SK-N-SH treated with all-trans-retinoic acid at 6 μM for 48 hours (cell line): ENCODE results near the gene LOX.

Experiments
- ARNTL ChIP-seq: fragments of 450-650 bp; formaldehyde crosslinking; IDR thresholded peaks from 2 replicates; pipeline ENCODE4 v1.5.0; 2020; ENCODE audit warnings: low read depth, mild to moderate bottlenecking, moderate library complexity, borderline replicate concordance
- BACH2 ChIP-seq: fragments of 250-450 bp; sonication (Bioruptor Pico); IDR thresholded peaks from 2 replicates; pipeline ENCODE4 v1.9.0; 2021; ENCODE audit warnings: mild to moderate bottlenecking, borderline replicate concordance
- CREB5 ChIP-seq: fragments of 250-450 bp; sonication (Bioruptor Pico); IDR thresholded peaks from 2 replicates; pipeline ENCODE4 v1.5.1; 2020; ENCODE audit warnings: low read depth, mild to moderate bottlenecking, moderate library complexity
- CSDC2 ChIP-seq: fragments of 250-450 bp; sonication (Bioruptor Pico); IDR thresholded peaks from 2 replicates; pipeline ENCODE4 v1.5.0; 2020; ENCODE audit warnings: mild to moderate bottlenecking, moderate library complexity
- ESRRG ChIP-seq: fragments of 250-450 bp; sonication (Bioruptor Pico); IDR thresholded peaks from 2 replicates; pipeline ENCODE4 v1.6.1; 2021; ENCODE audit warnings: mild to moderate bottlenecking
- GLIS3 ChIP-seq: fragments of 250-450 bp; sonication (Bioruptor Pico); IDR thresholded peaks from 2 replicates; pipeline ENCODE4 v1.5.0; 2020; ENCODE audit warnings: mild to moderate bottlenecking, moderate library complexity
- ISL1 ChIP-seq: fragments of 250-450 bp; sonication (Bioruptor Pico); IDR thresholded peaks from 2 replicates; pipeline ENCODE4 v2.1.2; 2022; ENCODE audit warnings: mild to moderate bottlenecking, moderate library complexity
- PATZ1 ChIP-seq: fragments of 250-450 bp; sonication (Bioruptor Pico); IDR thresholded peaks from 2 replicates; pipeline ENCODE4 v1.8.0; 2020; ENCODE audit warnings: mild to moderate bottlenecking, moderate library complexity, borderline replicate concordance
- ZFP30 ChIP-seq: fragments of 450-650 bp; formaldehyde crosslinking; IDR thresholded peaks from 2 replicates; pipeline ENCODE4 v1.5.0; 2022; ENCODE audit warnings: mild to moderate bottlenecking, moderate library complexity
- ZNF8 ChIP-seq: fragments of 450-650 bp; formaldehyde crosslinking; IDR thresholded peaks from 2 replicates; pipeline ENCODE4 v1.5.0; 2020; ENCODE audit warnings: mild to moderate bottlenecking, moderate library complexity

GRCh38 chr5:122101636-122102285 is 23.7 kb upstream of the LOX start:
- TF ChIP-seq ZNF8 (no peak), ISL1 (CRISPR knock-in tag) (no peak), BACH2 (CRISPR knock-in tag) (no peak), CREB5 (no peak), ESRRG (CRISPR knock-in tag) (no peak), CSDC2 (CRISPR knock-in tag) (no peak), GLIS3 (CRISPR knock-in tag) (no peak), PATZ1 (CRISPR knock-in tag) (no peak), ARNTL (CRISPR knock-in tag) (no peak), ZFP30 (CRISPR knock-in tag) (no peak)
